MM.1S (cell line): ENCODE measurements around the gene MUCL3.

ENCODE experiments used
- DNase-seq: peaks from one replicate; pipeline ENCODE4 v3.0.0-alpha.2; 2015
- H2AFZ ChIP-seq: fragments of 300-600 bp; sonication (generic); 2 replicates; pipeline ENCODE4 v1.6.0; 2016; ENCODE audit warnings: antibody characterized with exemption, low read length
- H3F3A ChIP-seq: fragments of 300-600 bp; sonication (generic); 2 replicates; pipeline ENCODE4 v1.6.1; 2016; ENCODE audit warnings: mild to moderate bottlenecking, antibody characterized with exemption, low read length, moderate library complexity, mixed read lengths; ENCODE audit not compliant: insufficient read depth
- H3K27ac ChIP-seq: fragments of 300-600 bp; sonication (generic); 2 replicates; pipeline ENCODE4 v1.5.1; 2016; ENCODE audit warnings: mild to moderate bottlenecking, low read length
- H3K27me3 ChIP-seq: fragments of 300-600 bp; sonication (generic); replicated peaks from 2 replicates; pipeline ENCODE4 v1.6.0; 2016; ENCODE audit warnings: low read length; ENCODE audit not compliant: insufficient read depth
- H3K36me3 ChIP-seq: fragments of 300-600 bp; sonication (generic); replicated peaks from 2 replicates; pipeline ENCODE4 v1.6.1; 2016; ENCODE audit warnings: mild to moderate bottlenecking, low read length, mixed read lengths; ENCODE audit not compliant: insufficient read depth
- H3K4me1 ChIP-seq: fragments of 300-600 bp; sonication (generic); 2 replicates; pipeline ENCODE4 v1.6.1; 2016; ENCODE audit warnings: low read length, mixed read lengths
- H3K4me2 ChIP-seq: fragments of 300-600 bp; sonication (generic); 2 replicates; pipeline ENCODE4 v1.6.0; 2016; ENCODE audit warnings: low read depth, low read length
- H3K4me3 ChIP-seq: fragments of 300-600 bp; sonication (generic); 2 replicates; pipeline ENCODE4 v1.5.1; 2016; ENCODE audit warnings: low read length, mixed read lengths
- H3K79me2 ChIP-seq: fragments of 300-600 bp; sonication (generic); 2 replicates; pipeline ENCODE4 v1.6.1; 2016; ENCODE audit warnings: mixed run types, low read length, mixed read lengths
- H3K9ac ChIP-seq: fragments of 300-600 bp; sonication (generic); 2 replicates; pipeline ENCODE4 v1.6.1; 2016; ENCODE audit warnings: low read length, mixed read lengths
- H3K9me2 ChIP-seq: fragments of 300-600 bp; sonication (generic); replicated peaks from 2 replicates; pipeline ENCODE4 v1.6.1; 2016; ENCODE audit warnings: mild to moderate bottlenecking, low read length, mixed read lengths; ENCODE audit not compliant: insufficient read depth
- H3K9me3 ChIP-seq: fragments of 300-600 bp; sonication (generic); replicated peaks from 2 replicates; pipeline ENCODE4 v1.6.1; 2016; ENCODE audit warnings: mild to moderate bottlenecking, low read length, mixed read lengths; ENCODE audit not compliant: insufficient read depth
- H4K20me1 ChIP-seq: fragments of 300-600 bp; sonication (generic); 2 replicates; pipeline ENCODE4 v1.6.1; 2016; ENCODE audit warnings: mild to moderate bottlenecking, low read length, moderate library complexity, mixed read lengths; ENCODE audit not compliant: insufficient read depth
- CTCF ChIP-seq: fragments of 300-600 bp; sonication (generic); IDR thresholded peaks from 2 replicates; pipeline ENCODE4 v1.5.1; 2016; ENCODE audit warnings: antibody characterized with exemption, low read length, mixed read lengths
- EZH2 ChIP-seq: fragments of 300-600 bp; sonication (generic); optimal IDR thresholded peaks from 2 replicates; pipeline ENCODE3; 2017; ENCODE audit warnings: low read depth, mild to moderate bottlenecking, antibody characterized with exemption, low read length, mixed read lengths
- EZH2phosphoT487 ChIP-seq: fragments of 300-600 bp; sonication (generic); IDR thresholded peaks from 2 replicates; pipeline ENCODE4 v1.6.1; 2018; ENCODE audit warnings: antibody characterized with exemption, low read length

Gene MUCL3

GRCh38 chr6:30914854-30915590 lies 25.8 kb upstream of the MUCL3 start:
- Histone ChIP-seq H3K9me2 (no peaks in the 10 kb centered on the region), H4K20me1 (no peaks in the 10 kb centered on the region), H3K27ac (peak overlapping the region; percentile 43; the same call in 1 of the 2 replicates), H3K9ac (peak overlapping the region; percentile 93), H3K4me1 (peaks cover 8% of the 10 kb centered on the region; the same call in 1 of the 2 replicates), H3K4me2 (peak overlapping the region; percentile 98), H3K4me3 (peak overlapping the region; percentile 85), H3K79me2 (no peaks in the 10 kb centered on the region), H2AFZ (peak overlapping the region; percentile 97), H3K36me3 (no peaks in the 10 kb centered on the region), H3F3A (no peaks in the 10 kb centered on the region; the same call in 1 of the 2 replicates), H3K9me3 (no peaks in the 10 kb centered on the region), H3K27me3 (no peaks in the 10 kb centered on the region)
- no peak for DNase-seq
- TF ChIP-seq EZH2 (no peak), CTCF (no peak), EZH2phosphoT487 (no peak)

- Histone ChIP-seq H2AFZ (no peak overlapping the region), H3K9me2 (no peaks in the 10 kb centered on the region), H3K36me3 (no peaks in the 10 kb centered on the region), H3K9ac (no peak overlapping the region; the same call in 1 of the 2 replicates), H3K4me2 (peak overlapping the region; percentile 98; the same call in 1 of the 2 replicates), H3K4me3 (no peak overlapping the region), H4K20me1 (no peaks in the 10 kb centered on the region), H3K4me1 (peaks cover 8% of the 10 kb centered on the region; the same call in 1 of the 2 replicates), H3K9me3 (no peaks in the 10 kb centered on the region), H3K79me2 (no peaks in the 10 kb centered on the region), H3K27me3 (no peaks in the 10 kb centered on the region), H3K27ac (no peak overlapping the region), H3F3A (no peaks in the 10 kb centered on the region; the same call in 1 of the 2 replicates)
- no peak for TF ChIP-seq EZH2phosphoT487
- TF ChIP-seq CTCF = peak; percentile 66
- peak; percentile 51 for DNase-seq
Measured at GRCh38 chr6:30915591-30915946, 25.2 kb upstream of the MUCL3 start.

- no peak overlapping the region for H2AFZ ChIP-seq
- TF ChIP-seq EZH2 = no peak
- TF ChIP-seq CTCF = no peak
- no peak for TF ChIP-seq EZH2phosphoT487
- H3K4me1 ChIP-seq = peaks cover 8% of the 10 kb centered on the region; the same call in 1 of the 2 replicates
- H3K27ac ChIP-seq = no peak overlapping the region
- no peaks in the 10 kb centered on the region for H3K9me2 ChIP-seq
- no peaks in the 10 kb centered on the region for H3K36me3 ChIP-seq
- no peaks in the 10 kb centered on the region; the same call in 1 of the 2 replicates for H3F3A ChIP-seq
- no peak overlapping the region for H3K4me2 ChIP-seq
- H3K79me2 ChIP-seq = no peaks in the 10 kb centered on the region
- H4K20me1 ChIP-seq = no peaks in the 10 kb centered on the region
- H3K27me3 ChIP-seq = no peaks in the 10 kb centered on the region
- H3K4me3 ChIP-seq = no peak overlapping the region
- H3K9ac ChIP-seq = no peak overlapping the region
- H3K9me3 ChIP-seq = no peaks in the 10 kb centered on the region
- no peak for DNase-seq
Measured at GRCh38 chr6:30917041-30917440, 23.7 kb upstream of the MUCL3 start.
